K562 (cell line): ENCODE results near the gene ENTREP1. TPM values are rescaled to one million over a fixed set of nuclear protein-coding genes. Genes with fewer than 3 reads are reported as not detected.

Experiments
- ATAC-seq: fragments of 200-7000 bp; cut with Tn5 transposase; 3 replicates; pipeline ENCODE4 v1.9.1; 2020; ENCODE audit warnings: moderate library complexity
- BruUV-seq: library from RNA; stranded (reverse); fragments of 400-500 nt; replicated peaks from 2 replicates; lab custom pipeline; 2021; lab: Mats Ljungman, UMichigan
- CTCF ChIA-PET: fragments of 300-600 bp; formaldehyde crosslinking; extraction: SDS; loops from one replicate; lab custom pipeline; 2021; ENCODE audit warnings: low intra/inter-chr PET ratio; lab: Yijun Ruan, JAX
- POLR2A ChIA-PET: fragments of 300-600, 350-650 bp; sonication (Branson Sonifier 250); formaldehyde crosslinking; extraction: SDS; loops from one replicate; lab custom pipeline; 2021; ENCODE audit warnings: antibody characterized with exemption, inconsistent platforms; lab: Yijun Ruan, JAX
- DNase-seq, 4 experiments: peaks; one replicate each; pipeline versions ENCODE4 v3.0.0 to v3.0.0-alpha.2; 2011 to 2018; ENCODE audit warnings: low spot score in 3 of 4, mixed read lengths in 3 of 4; ENCODE audit errors: extremely low read depth in 1 of 4
- FAIRE-seq: peaks from 2 replicates; lab custom pipeline; 2011; peaks lifted over from hg19 to GRCh38; lab: Jason Lieb, UNC
- H2AFZ ChIP-seq: 2 replicates; pipeline ENCODE4 v1.6.0; 2011; ENCODE audit warnings: low read depth, low read length, control low read depth, inconsistent platforms
- H3K27ac ChIP-seq: fragments of 200-600 bp; 3 replicates; pipeline ENCODE4 v1.8.0; 2011; ENCODE audit warnings: low read depth, mild to moderate bottlenecking, control low read depth, inconsistent platforms, low read length, moderate library complexity, mixed read lengths; ENCODE audit errors: extremely low read depth
- H3K27me3 ChIP-seq, 2 experiments: fragments of 300-600 bp in 1 of 2; 2 replicates in 1 of 2; 3 replicates in 1 of 2; pipeline versions ENCODE4 v1.6.0 to v1.8.0; 2011; ENCODE audit warnings: inconsistent platforms in 2 of 2, low read length in 2 of 2, mild to moderate bottlenecking in 1 of 2, mixed read lengths in 1 of 2, moderate library complexity in 1 of 2; ENCODE audit not compliant: control insufficient read depth in 2 of 2, insufficient read depth in 2 of 2
- H3K36me3 ChIP-seq: fragments of 300-600 bp; 3 replicates; pipeline ENCODE4 v1.8.0; 2011; ENCODE audit warnings: mild to moderate bottlenecking, low read length, inconsistent platforms; ENCODE audit not compliant: control insufficient read depth, insufficient read depth
- H3K4me1 ChIP-seq, 2 experiments: fragments of 200-600 bp in 1 of 2; replicated peaks in 1 of 2; 2 replicates in 1 of 2; 3 replicates in 1 of 2; pipeline versions ENCODE4 v1.5.1 to v1.8.0; 2011; ENCODE audit warnings: inconsistent platforms in 2 of 2, low read length in 2 of 2, mild to moderate bottlenecking in 1 of 2, mixed read lengths in 1 of 2, moderate library complexity in 1 of 2; ENCODE audit not compliant: control insufficient read depth in 2 of 2, insufficient read depth in 2 of 2
- H3K4me2 ChIP-seq: 2 replicates; pipeline ENCODE4 v1.6.1; 2011; ENCODE audit warnings: low read length, control low read depth, inconsistent platforms, mixed read lengths; ENCODE audit not compliant: insufficient read depth
- H3K4me3 ChIP-seq: fragments of 200-600 bp; sonication (generic), shearing (Covaris generic); 2 replicates; pipeline ENCODE4 v1.5.1; 2016; ENCODE audit warnings: control low read depth, inconsistent platforms
- H3K79me2 ChIP-seq: fragments of 200-600 bp; 3 replicates; pipeline ENCODE4 v1.8.0; 2011; ENCODE audit warnings: low read length, inconsistent platforms; ENCODE audit not compliant: control insufficient read depth, insufficient read depth
- H3K9ac ChIP-seq, 2 experiments: 2 replicates each; pipeline versions ENCODE4 v1.6.0 to v1.6.1; 2011; ENCODE audit warnings: low read depth in 2 of 2, low read length in 2 of 2, control low read depth in 1 of 2, inconsistent platforms in 1 of 2, mild to moderate bottlenecking in 1 of 2, mixed read lengths in 1 of 2; ENCODE audit not compliant: insufficient read depth in 1 of 2
- H3K9me1 ChIP-seq: one replicate; pipeline ENCODE4 v1.6.0; 2011; ENCODE audit warnings: inconsistent platforms, mild to moderate bottlenecking, low read length, moderate library complexity; ENCODE audit not compliant: control insufficient read depth, insufficient read depth
- H3K9me3 ChIP-seq: replicated peaks from 2 replicates; pipeline ENCODE4 v1.5.1; 2011; ENCODE audit warnings: low read depth, low read length, inconsistent platforms; ENCODE audit not compliant: control insufficient read depth, insufficient read depth
- H4K20me1 ChIP-seq: replicated peaks from 2 replicates; pipeline ENCODE4 v1.6.1; 2011; ENCODE audit warnings: low read length, inconsistent platforms, mixed read lengths; ENCODE audit not compliant: control insufficient read depth, insufficient read depth
- E2F3 ChIP-seq: fragments of 250-450 bp; sonication (Bioruptor Pico); IDR thresholded peaks from 2 replicates; pipeline ENCODE4 v1.4.0; 2020; ENCODE audit warnings: mild to moderate bottlenecking
- ETV5 ChIP-seq: sonication (generic); formaldehyde crosslinking; IDR thresholded peaks from 2 replicates; pipeline ENCODE4 v1.4.0; 2020; ENCODE audit warnings: low read depth, mild to moderate bottlenecking, missing genetic modification reagents
- EWSR1 ChIP-seq: fragments of 450-650 bp; IDR thresholded peaks from 2 replicates; pipeline ENCODE4 v1.6.1; 2018; ENCODE audit warnings: borderline replicate concordance, mild to moderate bottlenecking, low read depth, moderate library complexity; ENCODE audit not compliant: partially characterized antibody
- FOXJ3 ChIP-seq: sonication (generic); formaldehyde crosslinking; IDR thresholded peaks from 2 replicates; pipeline ENCODE4 v1.4.0; 2020; ENCODE audit warnings: mild to moderate bottlenecking, missing genetic modification reagents
- KLF13 ChIP-seq: fragments of 450-650 bp; IDR thresholded peaks from 2 replicates; pipeline ENCODE4 v1.6.1; 2016; ENCODE audit warnings: missing genetic modification characterization, low read depth, mild to moderate bottlenecking, missing compliant biosample characterization, moderate library complexity, borderline replicate concordance
- NFATC3 ChIP-seq: fragments of 450-650 bp; IDR thresholded peaks from 2 replicates; pipeline ENCODE4 v1.6.1; 2017; ENCODE audit warnings: mild to moderate bottlenecking
- NFIX ChIP-seq: fragments of 250-450 bp; sonication (Bioruptor Pico); IDR thresholded peaks from 2 replicates; pipeline ENCODE4 v1.4.0; 2020; ENCODE audit warnings: low read depth, mild to moderate bottlenecking, moderate library complexity
- SMAD4 ChIP-seq: fragments of 250-450 bp; sonication (Bioruptor Pico); conservative IDR thresholded peaks from 2 replicates; pipeline ENCODE4 v1.8.0; 2021; ENCODE audit warnings: inconsistent platforms, mild to moderate bottlenecking, moderate library complexity
- STAT5B ChIP-seq: fragments of 250-450 bp; sonication (Bioruptor Pico); IDR thresholded peaks from 2 replicates; pipeline ENCODE4 v1.8.0; 2021; ENCODE audit warnings: mild to moderate bottlenecking, inconsistent platforms
- TAF7 ChIP-seq: fragments of 450-650 bp; IDR thresholded peaks from 2 replicates; pipeline ENCODE4 v1.6.1; 2016; ENCODE audit warnings: missing genetic modification characterization, missing compliant biosample characterization
- TEAD4 ChIP-seq, 2 experiments: sonication (generic) in 1 of 2; formaldehyde crosslinking in 1 of 2; IDR thresholded peaks; 2 replicates each; pipeline versions ENCODE4 v1.6.1 to v1.8.0; 2012 to 2022; ENCODE audit warnings: borderline replicate concordance in 1 of 2, inconsistent platforms in 1 of 2, low read length in 1 of 2, mild to moderate bottlenecking in 1 of 2, missing genetic modification reagents in 1 of 2
- TFAM ChIP-seq: fragments of 250-450 bp; sonication (Bioruptor Pico); conservative IDR thresholded peaks from 2 replicates; pipeline ENCODE4 v1.5.0; 2021; ENCODE audit warnings: mild to moderate bottlenecking, moderate library complexity
- ZBTB26 ChIP-seq: fragments of 450-650 bp; formaldehyde crosslinking; IDR thresholded peaks from 2 replicates; pipeline ENCODE4 v1.4.0; 2022; ENCODE audit warnings: missing genetic modification characterization
- ZNF445 ChIP-seq: fragments of 250-450 bp; sonication (Bioruptor Pico); IDR thresholded peaks from 2 replicates; pipeline ENCODE4 v1.4.0; 2020; ENCODE audit warnings: low read depth, mild to moderate bottlenecking, moderate library complexity
- ZNF668 ChIP-seq: fragments of 250-450 bp; sonication (Bioruptor Pico); IDR thresholded peaks from 2 replicates; pipeline ENCODE4 v1.8.0; 2022; ENCODE audit warnings: mild to moderate bottlenecking, inconsistent platforms
- ZNF830 ChIP-seq: fragments of 250-450 bp; sonication (Bioruptor Pico); IDR thresholded peaks from 2 replicates; pipeline ENCODE4 v1.5.0; 2021; ENCODE audit warnings: mild to moderate bottlenecking
- WGBS: fragments of 100-300 bp; shearing (Covaris generic); methylation state at CpG from one replicate; pipeline ENCODE4 v1.1.6; 2016; ENCODE audit warnings: low coverage, mixed read lengths; ENCODE audit not compliant: insufficient coverage; ENCODE audit errors: missing lambda C conversion rate; 5-methylcytosine and 5-hydroxymethylcytosine counted together
- in situ Hi-C: fragments of 300-500 bp; cut with MboI; formaldehyde crosslinking; loops from 4 replicates; pipeline ENCODE4 v1.15.0; 2018; ENCODE audit warnings: inconsistent platforms, mixed read lengths
- intact Hi-C: fragments of 100-400 bp; cut with micrococcal nuclease; formaldehyde crosslinking; loops from 2 replicates; pipeline ENCODE4 v1.14.2; 2022
- polyA plus RNA-seq, 8 experiments: library from polyadenylated mRNA; depleted of rRNA in 4 of 8; stranded (reverse) in 5 of 8; unstranded in 3 of 8; fragments of >200 nt; fragmentation: Nextera tagmentation in 2 of 8; fragmentation: Illumina TruSeq in 1 of 8; extraction: Ambion mirVana in 2 of 8; extraction: Trizol in 1 of 8; gene quantifications; 2 replicates each; pipeline versions ENCODE4 v1.2.1 to v1.2.3, GENCODE V29; 2011 to 2014; ENCODE audit warnings: inconsistent platforms in 1 of 8, missing spikeins in 1 of 8
- total RNA-seq, 7 experiments: library from RNA; depleted of rRNA in 6 of 7; stranded (reverse); fragments of >200 nt in 6 of 7; fragmentation: Illumina TruSeq in 2 of 7; extraction: Trizol in 2 of 7; gene quantifications; 2 replicates each; pipeline versions ENCODE4 v1.2.1 to v1.2.3, GENCODE V29; 2011 to 2021; ENCODE audit warnings: low replicate concordance in 1 of 7
- TF ChIP-seq, protein P1 (sequence below): fragments of 250-450 bp; sonication (Bioruptor Pico); IDR thresholded peaks from 2 replicates; pipeline ENCODE4 v1.5.0; 2021; ENCODE audit warnings: mild to moderate bottlenecking, moderate library complexity

Gene ENTREP1
- total and polyA plus RNA-seq, 9 of the 15 experiments (the other 6 are each of a cell fraction or from before 2014, with no cell fraction given): not detected

DNA sequence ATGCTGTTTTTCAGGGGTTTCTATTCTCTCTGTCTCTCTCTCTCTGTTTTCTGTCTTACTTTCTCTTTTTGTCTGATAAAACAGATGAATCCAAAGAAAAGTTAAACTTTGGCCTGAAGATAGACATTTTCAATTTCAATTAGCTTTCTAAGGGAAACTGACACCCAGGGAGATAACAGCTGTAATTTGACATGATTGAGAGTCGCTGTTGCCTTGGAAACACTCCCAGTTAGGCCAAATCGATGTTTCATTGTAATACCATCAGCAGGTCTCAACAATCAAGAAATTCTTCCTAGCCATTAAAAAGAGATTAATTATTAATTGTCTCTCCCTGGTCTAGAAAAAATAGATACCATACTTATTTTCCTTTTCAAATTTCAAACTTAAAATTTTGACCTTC lies 53.0 kb downstream of the ENTREP1 start:
- DNase-seq (no peak), ATAC-seq (no peak), FAIRE-seq (no peak)
- Histone ChIP-seq H3K9me3 (no peaks in the 10 kb centered on the region), H4K20me1 (no peaks in the 10 kb centered on the region), H3K27ac (no peak overlapping the region), H2AFZ (no peak overlapping the region), H3K4me2 (no peak overlapping the region), H3K4me1 (no peaks in the 10 kb centered on the region), H3K9me1 (no peaks in the 10 kb centered on the region), H3K9ac (no peak overlapping the region), H3K27me3 (peaks cover 8 to 29% of the 10 kb centered on the region in 2 experiments; a peak in 4 of 5 replicates), H3K79me2 (no peaks in the 10 kb centered on the region), H3K36me3 (no peaks in the 10 kb centered on the region), H3K4me3 (no peak overlapping the region)
- in situ Hi-C loops (no loop called here), intact Hi-C loops (no loop called here)
- no TSS peak for BruUV-seq
- CTCF ChIA-PET: no interaction called here
- POLR2A ChIA-PET: interaction anchor here (0.9 kb wide), 1 partner anchor 45 kb away, joined by 3 read pairs; no protein-coding TSS in a partner anchor
- WGBS: 0% methylated on average over 2 of the region's 2 CpGs
- TF ChIP-seq TAF7 (tag): no peak
- no peak for TF ChIP-seq EWSR1
- no peak for TF ChIP-seq ZNF668
- TF ChIP-seq E2F3 (CRISPR knock-in tag): no peak
- TF ChIP-seq, protein P1, sequence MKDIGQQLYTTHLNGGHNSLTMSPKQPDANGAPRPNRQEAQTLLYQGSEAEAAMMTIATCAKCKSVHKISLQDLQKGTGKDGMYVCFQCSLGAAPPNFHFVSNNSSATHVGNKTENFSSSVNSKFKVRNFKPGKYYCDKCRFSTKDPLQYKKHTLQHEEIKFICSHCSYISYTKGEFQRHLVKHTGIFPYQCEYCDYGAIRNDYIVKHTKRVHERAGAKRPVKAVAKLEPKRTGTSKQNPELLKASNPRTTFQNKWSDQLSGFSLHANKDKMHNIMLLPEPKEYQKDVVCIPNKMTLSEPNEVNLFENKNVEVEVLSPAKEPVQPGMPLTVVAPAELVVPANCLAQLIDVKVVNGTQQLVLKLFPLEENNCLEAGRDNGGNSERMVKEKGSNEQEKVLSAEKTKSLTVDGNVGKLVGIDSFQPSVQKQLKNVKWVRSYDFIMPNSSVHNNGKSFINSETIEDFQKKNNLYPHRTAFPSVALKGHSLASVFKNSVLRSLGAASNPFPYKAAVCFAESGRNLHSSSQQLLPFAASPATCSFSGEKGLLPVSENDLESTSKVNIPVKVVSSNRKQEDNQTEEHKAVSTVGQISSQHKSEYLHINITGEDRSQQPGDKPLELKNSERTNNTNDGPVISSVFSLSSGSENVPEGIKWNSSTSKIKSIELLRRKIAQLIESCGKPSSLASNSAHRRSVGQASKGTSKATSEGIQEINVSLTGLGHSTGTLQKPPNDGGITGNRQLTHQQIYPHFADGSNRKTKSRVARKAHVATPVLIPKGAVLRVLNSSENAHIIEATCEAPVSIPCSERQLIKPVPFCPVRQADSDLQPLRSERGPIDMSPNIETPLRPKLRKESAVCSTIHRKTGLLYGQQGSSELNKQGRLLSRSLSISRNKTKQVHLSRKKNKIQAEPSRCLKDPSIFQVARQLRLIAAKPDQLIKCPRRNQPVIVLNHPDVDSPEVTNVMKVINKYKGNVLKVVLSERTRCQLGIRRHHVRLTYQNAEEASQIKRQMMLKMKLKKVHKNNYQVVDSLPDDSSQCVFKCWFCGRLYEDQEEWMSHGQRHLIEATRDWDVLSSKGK (CRISPR knock-in tag): no peak
- no peak for TF ChIP-seq TEAD4 (IDR thresholded peaks at IDR 0.05; ENCODE audit: low read length)
- no peak for TF ChIP-seq TEAD4 (CRISPR knock-in tag; IDR thresholded peaks at IDR 0.05; ENCODE audit: borderline replicate concordance)
- TF ChIP-seq KLF13 (tag): no peak
- TF ChIP-seq TFAM: no peak
- TF ChIP-seq ZNF830: no peak
- TF ChIP-seq ETV5 (CRISPR knock-in tag): no peak
- no peak for TF ChIP-seq ZNF445 (CRISPR knock-in tag)
- TF ChIP-seq SMAD4 (CRISPR knock-in tag): no peak
- no peak for TF ChIP-seq ZBTB26 (CRISPR knock-in tag)
- no peak for TF ChIP-seq NFATC3
- no peak for TF ChIP-seq NFIX (CRISPR knock-in tag)
- TF ChIP-seq FOXJ3: no peak
- no peak for TF ChIP-seq STAT5B (CRISPR knock-in tag)
